ENCODE results near the gene PLTP.

PLTP gene

DNA sequence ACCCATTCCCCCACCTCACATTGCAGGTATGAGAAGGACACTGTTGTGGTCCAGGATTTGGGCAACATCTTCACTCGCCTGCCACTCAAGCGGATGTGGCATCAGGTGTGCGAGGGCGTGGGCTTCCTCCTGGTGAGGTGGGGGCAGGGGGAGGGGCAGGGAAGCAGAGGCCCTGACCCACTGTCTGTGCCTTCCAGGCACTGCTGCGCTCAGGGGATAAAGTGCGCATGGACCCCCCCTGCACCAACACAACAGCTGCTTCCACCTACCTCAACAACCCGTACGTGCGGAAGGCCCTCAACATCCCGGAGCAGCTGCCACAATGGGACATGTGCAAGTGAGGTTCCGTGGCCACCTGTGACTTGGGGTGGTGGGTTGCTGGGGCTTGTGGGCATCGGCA lies 17.2 kb downstream of the PLTP start:
- no peak overlapping the region for H3K4me3 ChIP-seq (ENCODE audit: low read depth, low read length)
- DNase-seq (ENCODE audit: low read depth): no peak
- TF ChIP-seq, protein P1, sequence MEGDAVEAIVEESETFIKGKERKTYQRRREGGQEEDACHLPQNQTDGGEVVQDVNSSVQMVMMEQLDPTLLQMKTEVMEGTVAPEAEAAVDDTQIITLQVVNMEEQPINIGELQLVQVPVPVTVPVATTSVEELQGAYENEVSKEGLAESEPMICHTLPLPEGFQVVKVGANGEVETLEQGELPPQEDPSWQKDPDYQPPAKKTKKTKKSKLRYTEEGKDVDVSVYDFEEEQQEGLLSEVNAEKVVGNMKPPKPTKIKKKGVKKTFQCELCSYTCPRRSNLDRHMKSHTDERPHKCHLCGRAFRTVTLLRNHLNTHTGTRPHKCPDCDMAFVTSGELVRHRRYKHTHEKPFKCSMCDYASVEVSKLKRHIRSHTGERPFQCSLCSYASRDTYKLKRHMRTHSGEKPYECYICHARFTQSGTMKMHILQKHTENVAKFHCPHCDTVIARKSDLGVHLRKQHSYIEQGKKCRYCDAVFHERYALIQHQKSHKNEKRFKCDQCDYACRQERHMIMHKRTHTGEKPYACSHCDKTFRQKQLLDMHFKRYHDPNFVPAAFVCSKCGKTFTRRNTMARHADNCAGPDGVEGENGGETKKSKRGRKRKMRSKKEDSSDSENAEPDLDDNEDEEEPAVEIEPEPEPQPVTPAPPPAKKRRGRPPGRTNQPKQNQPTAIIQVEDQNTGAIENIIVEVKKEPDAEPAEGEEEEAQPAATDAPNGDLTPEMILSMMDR (IDR thresholded peaks at IDR 0.05; ENCODE audit: low read depth, low read length, missing control alignments): no peak

DNA sequence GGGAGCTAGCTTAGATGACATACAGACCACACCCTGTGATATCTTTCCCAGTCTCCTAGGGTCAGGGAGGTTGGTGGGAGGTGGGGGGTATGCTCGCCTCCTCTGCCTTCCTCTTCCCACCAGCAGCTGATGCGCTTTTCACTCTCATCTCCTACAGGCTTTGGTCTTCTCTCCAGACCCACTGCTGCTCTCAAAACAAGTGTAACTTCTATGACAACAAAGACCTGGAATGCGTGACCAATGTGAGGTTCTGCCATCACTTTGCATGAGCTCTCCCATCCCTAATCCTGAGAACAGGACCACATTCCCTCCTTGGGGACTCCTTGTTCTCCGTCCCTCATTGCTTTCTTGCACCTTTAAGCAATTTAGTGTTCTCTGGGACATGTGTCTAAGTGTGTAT lies 18.1 kb downstream of the PLTP start:
- H3K4me3 ChIP-seq (ENCODE audit: low read depth, low read length): no peak overlapping the region
- no peak for DNase-seq (ENCODE audit: low read depth)
- TF ChIP-seq, protein P1 (IDR thresholded peaks at IDR 0.05; ENCODE audit: low read depth, low read length, missing control alignments): no peak

- no peak overlapping the region for H3K4me3 ChIP-seq (ENCODE audit: low read depth, low read length)
- TF ChIP-seq, protein P1 (IDR thresholded peaks at IDR 0.05; ENCODE audit: low read depth, low read length, missing control alignments): no peak
- no peak for DNase-seq (ENCODE audit: low read depth)
Measured at GRCh38 chr20:45892828-45893500, 19.0 kb downstream of the PLTP start.

DNA sequence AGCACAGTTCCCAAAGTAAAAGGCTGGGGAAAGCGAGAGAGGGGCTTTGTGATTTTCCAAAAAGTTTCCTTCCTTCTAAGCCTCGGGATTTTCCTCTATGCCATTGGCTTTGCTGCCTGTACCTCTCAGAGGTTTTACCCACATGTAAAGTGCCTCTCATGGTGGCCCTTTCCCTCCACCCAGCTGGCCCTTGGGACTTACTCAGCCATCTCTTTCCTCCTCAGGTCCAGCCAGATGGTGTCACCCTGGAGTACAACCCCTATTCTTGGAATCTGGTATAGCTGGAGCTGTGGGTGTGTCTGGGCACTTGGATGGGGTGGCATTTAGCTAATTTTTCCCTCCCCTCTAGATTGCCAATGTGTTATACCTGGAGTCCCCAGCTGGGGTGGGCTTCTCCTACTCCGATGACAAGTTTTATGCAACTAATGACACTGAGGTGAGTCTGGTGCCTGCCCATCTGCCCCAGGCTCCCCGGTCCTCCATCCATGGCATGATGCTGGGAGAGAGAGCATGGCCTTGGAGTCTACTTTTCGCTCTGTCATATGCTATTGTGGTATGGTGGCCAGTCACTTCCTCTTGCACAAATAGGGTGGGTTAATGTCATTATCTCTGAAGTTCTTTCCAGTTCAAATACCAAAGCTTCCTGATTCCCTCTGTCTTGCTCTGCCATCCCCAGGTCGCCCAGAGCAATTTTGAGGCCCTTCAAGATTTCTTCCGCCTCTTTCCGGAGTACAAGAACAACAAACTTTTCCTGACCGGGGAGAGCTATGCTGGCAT lies 19.7 kb downstream of the PLTP start:
- peak overlapping the region; percentile 81 for H3K4me3 ChIP-seq (ENCODE audit: low read depth, low read length)
- DNase-seq (ENCODE audit: low read depth): no peak
- TF ChIP-seq, protein P1 (IDR thresholded peaks at IDR 0.05; ENCODE audit: low read depth, low read length, missing control alignments): no peak

- H3K4me3 ChIP-seq (ENCODE audit: low read depth, low read length): peak within 1 kb of the TSS; percentile 81
- TF ChIP-seq, protein P1 (IDR thresholded peaks at IDR 0.05; ENCODE audit: low read depth, low read length, missing control alignments): peak; percentile 13
- DNase-seq (ENCODE audit: low read depth): peak; percentile 69
Measured at GRCh38 chr20:45890985-45891983, 20.7 kb downstream of the PLTP start, which contains the start of the genes CTSA and NEURL2. TSS of gene CTSA (plus strand) at chr20:45891335. CDS start at chr20:45891569, 234 bp downstream. TSS of gene NEURL2 (minus strand) at chr20:45891208. CDS start at chr20:45890991, 217 bp downstream.

All from GM12864 (cell line).